GM12872 (cell line): ENCODE results near the gene FADS3.

ENCODE experiments used
- TF ChIP-seq, protein P1 (sequence below): IDR thresholded peaks from 3 replicates; pipeline ENCODE4 v1.5.1; 2011; ENCODE audit warnings: low read depth, mild to moderate bottlenecking, low read length, moderate library complexity; ENCODE audit not compliant: insufficient read depth

FADS3 gene

DNA sequence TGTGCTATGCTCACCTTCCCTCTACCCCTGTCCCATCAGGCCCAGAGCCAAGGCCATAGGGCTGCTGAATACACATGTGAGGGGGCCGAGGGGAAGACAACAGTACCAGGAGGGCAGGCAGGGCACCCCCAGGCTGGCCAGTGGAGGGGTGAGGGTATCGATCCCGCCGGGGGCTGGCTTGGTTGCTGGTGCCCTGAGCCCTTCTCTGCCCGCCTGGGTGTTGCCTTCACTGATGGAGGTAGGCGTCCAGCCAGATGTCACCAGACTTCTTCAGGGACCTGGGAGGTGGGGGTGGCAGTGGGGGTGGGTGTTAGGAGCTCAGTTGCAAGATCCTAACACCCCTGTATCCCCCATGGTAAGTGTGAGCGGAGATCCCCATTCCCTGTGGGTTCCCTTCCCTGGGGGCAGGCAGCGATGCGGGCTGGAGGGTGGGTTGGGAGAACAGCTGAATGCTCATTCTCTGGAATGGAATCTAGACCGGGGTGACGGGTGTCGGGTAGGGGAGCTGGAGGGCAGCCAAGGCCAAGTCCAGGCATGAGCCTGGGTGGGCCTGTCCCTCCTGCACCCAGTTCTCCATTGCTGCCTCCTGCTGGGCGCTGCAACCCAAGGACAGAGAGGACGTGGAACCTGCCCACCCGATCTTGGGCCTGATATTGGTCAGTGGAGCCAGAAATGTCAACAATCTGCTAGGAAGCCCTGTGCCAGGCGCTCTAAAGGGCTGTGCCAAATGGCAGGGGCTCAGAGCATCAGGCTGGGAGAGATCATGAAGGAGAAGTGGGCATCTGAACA is 17.6 kb downstream of the FADS3 start:
- TF ChIP-seq, protein P1, sequence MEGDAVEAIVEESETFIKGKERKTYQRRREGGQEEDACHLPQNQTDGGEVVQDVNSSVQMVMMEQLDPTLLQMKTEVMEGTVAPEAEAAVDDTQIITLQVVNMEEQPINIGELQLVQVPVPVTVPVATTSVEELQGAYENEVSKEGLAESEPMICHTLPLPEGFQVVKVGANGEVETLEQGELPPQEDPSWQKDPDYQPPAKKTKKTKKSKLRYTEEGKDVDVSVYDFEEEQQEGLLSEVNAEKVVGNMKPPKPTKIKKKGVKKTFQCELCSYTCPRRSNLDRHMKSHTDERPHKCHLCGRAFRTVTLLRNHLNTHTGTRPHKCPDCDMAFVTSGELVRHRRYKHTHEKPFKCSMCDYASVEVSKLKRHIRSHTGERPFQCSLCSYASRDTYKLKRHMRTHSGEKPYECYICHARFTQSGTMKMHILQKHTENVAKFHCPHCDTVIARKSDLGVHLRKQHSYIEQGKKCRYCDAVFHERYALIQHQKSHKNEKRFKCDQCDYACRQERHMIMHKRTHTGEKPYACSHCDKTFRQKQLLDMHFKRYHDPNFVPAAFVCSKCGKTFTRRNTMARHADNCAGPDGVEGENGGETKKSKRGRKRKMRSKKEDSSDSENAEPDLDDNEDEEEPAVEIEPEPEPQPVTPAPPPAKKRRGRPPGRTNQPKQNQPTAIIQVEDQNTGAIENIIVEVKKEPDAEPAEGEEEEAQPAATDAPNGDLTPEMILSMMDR = no peak

- TF ChIP-seq, protein P1 = no peak
Measured at GRCh38 chr11:61872935-61873565, 18.3 kb downstream of the FADS3 start.

- TF ChIP-seq, protein P1 = peak; percentile 94
Measured at GRCh38 chr11:61871158-61871597, 20.2 kb downstream of the FADS3 start.

DNA sequence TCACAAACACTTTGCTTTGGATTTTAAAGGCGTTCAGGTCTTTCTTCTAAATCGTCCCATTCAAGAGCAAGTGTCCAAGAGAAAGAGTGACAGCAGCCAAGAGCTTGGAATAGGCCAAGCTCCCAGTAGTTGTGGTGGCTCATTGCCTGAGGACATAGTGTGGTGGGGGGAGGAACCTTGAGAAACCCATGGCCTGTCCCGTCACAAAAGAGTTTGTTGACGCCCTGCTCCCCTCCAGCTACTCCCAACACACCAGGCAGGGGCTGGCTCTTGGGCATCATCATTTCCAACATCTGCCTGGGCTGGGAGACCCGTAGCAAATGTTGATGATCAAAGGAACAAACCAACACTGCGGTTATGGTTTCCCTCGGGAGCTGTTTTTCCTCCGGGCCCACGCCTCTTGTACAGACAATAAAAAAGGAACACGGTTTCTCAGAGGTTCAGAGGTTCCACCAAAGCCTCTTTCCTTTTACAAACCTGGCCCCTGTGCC is 20.8 kb downstream of the FADS3 start:
- TF ChIP-seq, protein P1 = no peak

- TF ChIP-seq, protein P1 = no peak
Measured at GRCh38 chr11:61869708-61870451, 21.5 kb downstream of the FADS3 start.

GRCh38 chr11:61869429-61869707 is 22.0 kb downstream of the FADS3 start:
- TF ChIP-seq, protein P1 = no peak
